Measurements from ENCODE around the gene SPOCK1. TPM values are rescaled to one million over a fixed set of nuclear protein-coding genes. Genes with fewer than 3 reads are reported as not detected.

Gene SPOCK1
- total and polyA plus RNA-seq, 2 experiments from 2014 or later, result 8.2 to 10.5 TPM

GRCh38 chr5:137402436-137403187 is 96.5 kb downstream of the SPOCK1 start:
- ATAC-seq, result no peak
- H3K4me1 Mint-ChIP-seq, result no peaks in the 10 kb centered on the region
- no peak overlapping the region for H3K4me3 ChIP-seq
- H4K20me1 ChIP-seq (replicated peaks; ENCODE audit: insufficient read depth), result no peaks in the 10 kb centered on the region
- no peaks in the 10 kb centered on the region for H3K36me3 Mint-ChIP-seq (ENCODE audit: low read depth)
- H3K27ac Mint-ChIP-seq, result no peak overlapping the region
- H2AFZ ChIP-seq, result no peak overlapping the region
- no peaks in the 10 kb centered on the region for H3K4me1 ChIP-seq (ENCODE audit: insufficient read depth)
- no peaks in the 10 kb centered on the region for H3K9me3 Mint-ChIP-seq
- no peaks in the 10 kb centered on the region for H3K27me3 ChIP-seq (ENCODE audit: insufficient read depth)
- H3K4me3 Mint-ChIP-seq, result no peak overlapping the region
- no peaks in the 10 kb centered on the region for H3K36me3 ChIP-seq (ENCODE audit: insufficient read depth)
- no peak overlapping the region for H3K4me2 ChIP-seq
- no peak overlapping the region for H3K27ac ChIP-seq (ENCODE audit: low read depth)
- no peak for DNase-seq (ENCODE audit: low spot score)
- TF ChIP-seq, protein P1, sequence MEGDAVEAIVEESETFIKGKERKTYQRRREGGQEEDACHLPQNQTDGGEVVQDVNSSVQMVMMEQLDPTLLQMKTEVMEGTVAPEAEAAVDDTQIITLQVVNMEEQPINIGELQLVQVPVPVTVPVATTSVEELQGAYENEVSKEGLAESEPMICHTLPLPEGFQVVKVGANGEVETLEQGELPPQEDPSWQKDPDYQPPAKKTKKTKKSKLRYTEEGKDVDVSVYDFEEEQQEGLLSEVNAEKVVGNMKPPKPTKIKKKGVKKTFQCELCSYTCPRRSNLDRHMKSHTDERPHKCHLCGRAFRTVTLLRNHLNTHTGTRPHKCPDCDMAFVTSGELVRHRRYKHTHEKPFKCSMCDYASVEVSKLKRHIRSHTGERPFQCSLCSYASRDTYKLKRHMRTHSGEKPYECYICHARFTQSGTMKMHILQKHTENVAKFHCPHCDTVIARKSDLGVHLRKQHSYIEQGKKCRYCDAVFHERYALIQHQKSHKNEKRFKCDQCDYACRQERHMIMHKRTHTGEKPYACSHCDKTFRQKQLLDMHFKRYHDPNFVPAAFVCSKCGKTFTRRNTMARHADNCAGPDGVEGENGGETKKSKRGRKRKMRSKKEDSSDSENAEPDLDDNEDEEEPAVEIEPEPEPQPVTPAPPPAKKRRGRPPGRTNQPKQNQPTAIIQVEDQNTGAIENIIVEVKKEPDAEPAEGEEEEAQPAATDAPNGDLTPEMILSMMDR (conservative IDR thresholded peaks at IDR 0.05; ENCODE audit: low read depth in 2 of 2), result no peak
- TF ChIP-seq ZNF331 (CRISPR knock-in tag; IDR thresholded peaks at IDR 0.05; ENCODE audit: low read depth), result no peak
- TF ChIP-seq NANOG (IDR thresholded peaks at IDR 0.05; ENCODE audit: borderline replicate concordance), result no peak
- TF ChIP-seq POLR2AphosphoS5 (IDR thresholded peaks at IDR 0.05; ENCODE audit: low read depth), result no peak
- no peak for TF ChIP-seq ETS1 (IDR thresholded peaks at IDR 0.05)
- no peak for TF ChIP-seq ZNF114 (CRISPR knock-in tag; IDR thresholded peaks at IDR 0.05)
- no peak for TF ChIP-seq EZH2phosphoT487 (IDR thresholded peaks at IDR 0.05; ENCODE audit: unreplicated experiment)
- no peak for TF ChIP-seq EZH2 (IDR thresholded peaks at IDR 0.05; ENCODE audit: low read depth, unreplicated experiment)
- no peak for TF ChIP-seq CREB1 (CRISPR knock-in tag; IDR thresholded peaks at IDR 0.05; ENCODE audit: low read depth)
- TF ChIP-seq JUNB (IDR thresholded peaks at IDR 0.05; ENCODE audit: unreplicated experiment), result no peak
- TF ChIP-seq, protein P2, sequence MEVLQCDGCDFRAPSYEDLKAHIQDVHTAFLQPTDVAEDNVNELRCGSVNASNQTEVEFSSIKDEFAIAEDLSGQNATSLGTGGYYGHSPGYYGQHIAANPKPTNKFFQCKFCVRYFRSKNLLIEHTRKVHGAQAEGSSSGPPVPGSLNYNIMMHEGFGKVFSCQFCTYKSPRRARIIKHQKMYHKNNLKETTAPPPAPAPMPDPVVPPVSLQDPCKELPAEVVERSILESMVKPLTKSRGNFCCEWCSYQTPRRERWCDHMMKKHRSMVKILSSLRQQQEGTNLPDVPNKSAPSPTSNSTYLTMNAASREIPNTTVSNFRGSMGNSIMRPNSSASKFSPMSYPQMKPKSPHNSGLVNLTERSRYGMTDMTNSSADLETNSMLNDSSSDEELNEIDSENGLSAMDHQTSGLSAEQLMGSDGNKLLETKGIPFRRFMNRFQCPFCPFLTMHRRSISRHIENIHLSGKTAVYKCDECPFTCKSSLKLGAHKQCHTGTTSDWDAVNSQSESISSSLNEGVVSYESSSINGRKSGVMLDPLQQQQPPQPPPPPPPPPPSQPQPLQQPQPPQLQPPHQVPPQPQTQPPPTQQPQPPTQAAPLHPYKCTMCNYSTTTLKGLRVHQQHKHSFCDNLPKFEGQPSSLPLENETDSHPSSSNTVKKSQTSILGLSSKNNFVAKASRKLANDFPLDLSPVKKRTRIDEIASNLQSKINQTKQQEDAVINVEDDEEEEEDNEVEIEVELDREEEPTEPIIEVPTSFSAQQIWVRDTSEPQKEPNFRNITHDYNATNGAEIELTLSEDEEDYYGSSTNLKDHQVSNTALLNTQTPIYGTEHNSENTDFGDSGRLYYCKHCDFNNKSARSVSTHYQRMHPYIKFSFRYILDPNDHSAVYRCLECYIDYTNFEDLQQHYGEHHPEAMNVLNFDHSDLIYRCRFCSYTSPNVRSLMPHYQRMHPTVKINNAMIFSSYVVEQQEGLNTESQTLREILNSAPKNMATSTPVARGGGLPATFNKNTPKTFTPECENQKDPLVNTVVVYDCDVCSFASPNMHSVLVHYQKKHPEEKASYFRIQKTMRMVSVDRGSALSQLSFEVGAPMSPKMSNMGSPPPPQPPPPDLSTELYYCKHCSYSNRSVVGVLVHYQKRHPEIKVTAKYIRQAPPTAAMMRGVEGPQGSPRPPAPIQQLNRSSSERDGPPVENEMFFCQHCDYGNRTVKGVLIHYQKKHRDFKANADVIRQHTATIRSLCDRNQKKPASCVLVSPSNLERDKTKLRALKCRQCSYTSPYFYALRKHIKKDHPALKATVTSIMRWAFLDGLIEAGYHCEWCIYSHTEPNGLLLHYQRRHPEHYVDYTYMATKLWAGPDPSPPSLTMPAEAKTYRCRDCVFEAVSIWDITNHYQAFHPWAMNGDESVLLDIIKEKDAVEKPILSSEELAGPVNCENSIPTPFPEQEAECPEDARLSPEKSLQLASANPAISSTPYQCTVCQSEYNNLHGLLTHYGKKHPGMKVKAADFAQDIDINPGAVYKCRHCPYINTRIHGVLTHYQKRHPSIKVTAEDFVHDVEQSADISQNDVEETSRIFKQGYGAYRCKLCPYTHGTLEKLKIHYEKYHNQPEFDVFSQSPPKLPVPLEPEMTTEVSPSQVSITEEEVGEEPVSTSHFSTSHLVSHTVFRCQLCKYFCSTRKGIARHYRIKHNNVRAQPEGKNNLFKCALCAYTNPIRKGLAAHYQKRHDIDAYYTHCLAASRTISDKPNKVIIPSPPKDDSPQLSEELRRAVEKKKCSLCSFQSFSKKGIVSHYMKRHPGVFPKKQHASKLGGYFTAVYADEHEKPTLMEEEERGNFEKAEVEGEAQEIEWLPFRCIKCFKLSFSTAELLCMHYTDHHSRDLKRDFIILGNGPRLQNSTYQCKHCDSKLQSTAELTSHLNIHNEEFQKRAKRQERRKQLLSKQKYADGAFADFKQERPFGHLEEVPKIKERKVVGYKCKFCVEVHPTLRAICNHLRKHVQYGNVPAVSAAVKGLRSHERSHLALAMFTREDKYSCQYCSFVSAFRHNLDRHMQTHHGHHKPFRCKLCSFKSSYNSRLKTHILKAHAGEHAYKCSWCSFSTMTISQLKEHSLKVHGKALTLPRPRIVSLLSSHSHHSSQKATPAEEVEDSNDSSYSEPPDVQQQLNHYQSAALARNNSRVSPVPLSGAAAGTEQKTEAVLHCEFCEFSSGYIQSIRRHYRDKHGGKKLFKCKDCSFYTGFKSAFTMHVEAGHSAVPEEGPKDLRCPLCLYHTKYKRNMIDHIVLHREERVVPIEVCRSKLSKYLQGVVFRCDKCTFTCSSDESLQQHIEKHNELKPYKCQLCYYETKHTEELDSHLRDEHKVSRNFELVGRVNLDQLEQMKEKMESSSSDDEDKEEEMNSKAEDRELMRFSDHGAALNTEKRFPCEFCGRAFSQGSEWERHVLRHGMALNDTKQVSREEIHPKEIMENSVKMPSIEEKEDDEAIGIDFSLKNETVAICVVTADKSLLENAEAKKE (CRISPR knock-in tag; IDR thresholded peaks at IDR 0.05), result no peak
- TF ChIP-seq, protein P3, sequence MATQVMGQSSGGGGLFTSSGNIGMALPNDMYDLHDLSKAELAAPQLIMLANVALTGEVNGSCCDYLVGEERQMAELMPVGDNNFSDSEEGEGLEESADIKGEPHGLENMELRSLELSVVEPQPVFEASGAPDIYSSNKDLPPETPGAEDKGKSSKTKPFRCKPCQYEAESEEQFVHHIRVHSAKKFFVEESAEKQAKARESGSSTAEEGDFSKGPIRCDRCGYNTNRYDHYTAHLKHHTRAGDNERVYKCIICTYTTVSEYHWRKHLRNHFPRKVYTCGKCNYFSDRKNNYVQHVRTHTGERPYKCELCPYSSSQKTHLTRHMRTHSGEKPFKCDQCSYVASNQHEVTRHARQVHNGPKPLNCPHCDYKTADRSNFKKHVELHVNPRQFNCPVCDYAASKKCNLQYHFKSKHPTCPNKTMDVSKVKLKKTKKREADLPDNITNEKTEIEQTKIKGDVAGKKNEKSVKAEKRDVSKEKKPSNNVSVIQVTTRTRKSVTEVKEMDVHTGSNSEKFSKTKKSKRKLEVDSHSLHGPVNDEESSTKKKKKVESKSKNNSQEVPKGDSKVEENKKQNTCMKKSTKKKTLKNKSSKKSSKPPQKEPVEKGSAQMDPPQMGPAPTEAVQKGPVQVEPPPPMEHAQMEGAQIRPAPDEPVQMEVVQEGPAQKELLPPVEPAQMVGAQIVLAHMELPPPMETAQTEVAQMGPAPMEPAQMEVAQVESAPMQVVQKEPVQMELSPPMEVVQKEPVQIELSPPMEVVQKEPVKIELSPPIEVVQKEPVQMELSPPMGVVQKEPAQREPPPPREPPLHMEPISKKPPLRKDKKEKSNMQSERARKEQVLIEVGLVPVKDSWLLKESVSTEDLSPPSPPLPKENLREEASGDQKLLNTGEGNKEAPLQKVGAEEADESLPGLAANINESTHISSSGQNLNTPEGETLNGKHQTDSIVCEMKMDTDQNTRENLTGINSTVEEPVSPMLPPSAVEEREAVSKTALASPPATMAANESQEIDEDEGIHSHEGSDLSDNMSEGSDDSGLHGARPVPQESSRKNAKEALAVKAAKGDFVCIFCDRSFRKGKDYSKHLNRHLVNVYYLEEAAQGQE (IDR thresholded peaks at IDR 0.05; ENCODE audit: unreplicated experiment), result no peak
- TF ChIP-seq STAT1 (IDR thresholded peaks at IDR 0.05; ENCODE audit: unreplicated experiment), result no peak
- H3K27me3 Mint-ChIP-seq (ENCODE audit: insufficient read depth, low read depth, poor library complexity), result peaks cover 3% of the 10 kb centered on the region
- H3K79me2 ChIP-seq (replicated peaks; ENCODE audit: insufficient read depth), result no peaks in the 10 kb centered on the region
- no peaks in the 10 kb centered on the region for H3F3A ChIP-seq (replicated peaks; ENCODE audit: low read depth)
- no peaks in the 10 kb centered on the region for H3K9me2 ChIP-seq (ENCODE audit: insufficient read depth)

Data from GM23338 (cell line).